PFSK-1 (cell line): ENCODE data around the gene TELO2.

Experiments used
- FOXP2 ChIP-seq: optimal IDR thresholded peaks from 2 replicates; pipeline ENCODE3; 2011; ENCODE audit warnings: borderline replicate concordance, control low read depth, inconsistent platforms; ENCODE audit not compliant: insufficient read depth; ENCODE audit errors: extremely low read length, extremely low read depth
- POLR2AphosphoS5 ChIP-seq: IDR thresholded peaks from 2 replicates; pipeline ENCODE4 v1.6.1; 2012; ENCODE audit warnings: low read depth, mild to moderate bottlenecking, control low read depth, low read length, moderate library complexity
- SIN3A ChIP-seq: IDR thresholded peaks from 2 replicates; pipeline ENCODE4 v1.6.1; 2012; ENCODE audit warnings: mild to moderate bottlenecking, low read length, moderate library complexity, borderline replicate concordance; ENCODE audit not compliant: insufficient read depth
- TAF1 ChIP-seq: IDR thresholded peaks from 2 replicates; pipeline ENCODE4 v1.6.1; 2012; ENCODE audit warnings: low read length, control low read depth, borderline replicate concordance; ENCODE audit not compliant: insufficient read depth
- TF ChIP-seq, protein P1 (sequence below), 2 experiments: IDR thresholded peaks; 2 replicates each; pipeline versions ENCODE4 v1.6.1 to v1.8.0; 2011 to 2012; ENCODE audit warnings: low read depth in 2 of 2, low read length in 2 of 2, control low read depth in 1 of 2, inconsistent platforms in 1 of 2, mild to moderate bottlenecking in 1 of 2, moderate library complexity in 1 of 2; ENCODE audit not compliant: insufficient read depth in 1 of 2

The TELO2 gene

DNA sequence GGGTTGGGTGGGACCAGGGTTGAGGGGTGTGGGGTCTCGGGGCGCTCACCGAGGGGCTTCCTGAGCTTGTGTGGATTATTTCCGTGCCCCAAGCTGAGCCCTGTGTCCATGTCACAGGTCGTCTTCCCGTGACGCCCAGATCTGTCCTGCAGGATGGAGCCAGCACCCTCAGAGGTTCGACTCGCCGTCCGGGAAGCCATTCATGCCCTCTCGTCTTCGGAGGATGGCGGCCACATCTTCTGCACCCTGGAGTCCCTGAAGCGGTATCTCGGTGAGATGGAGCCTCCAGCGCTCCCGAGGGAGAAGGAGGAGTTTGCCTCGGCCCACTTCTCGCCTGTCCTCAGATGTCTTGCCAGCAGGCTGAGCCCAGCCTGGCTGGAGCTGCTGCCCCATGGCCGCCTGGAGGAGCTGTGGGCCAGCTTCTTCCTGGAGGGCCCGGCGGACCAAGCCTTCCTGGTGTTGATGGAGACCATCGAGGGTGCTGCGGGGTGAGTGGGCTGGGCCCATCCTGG is 1.0 kb downstream of the TELO2 start:
- TF ChIP-seq POLR2AphosphoS5 (no peak), TAF1 (no peak), FOXP2 (no peak)

DNA sequence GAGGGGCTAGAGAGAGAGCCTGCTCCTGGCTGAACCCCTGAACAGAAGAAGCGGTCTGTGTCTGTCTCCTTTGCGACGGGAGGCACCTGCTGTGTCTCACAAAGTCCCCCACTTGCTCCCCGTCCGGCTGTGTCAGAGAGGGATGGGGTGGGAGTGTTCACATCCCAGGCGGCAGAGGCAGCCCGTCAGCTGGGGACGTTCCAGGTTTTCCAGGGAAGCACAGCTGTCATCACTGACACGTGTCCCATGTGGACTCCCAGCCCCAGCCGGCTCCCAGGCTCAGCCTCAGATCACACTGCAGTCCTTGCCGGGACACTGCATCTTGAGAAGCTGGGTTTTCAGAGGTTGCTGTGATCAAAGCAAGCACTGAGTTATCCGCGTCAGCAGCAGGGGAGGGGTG is 1.6 kb downstream of the TELO2 start:
- TF ChIP-seq, protein P1, sequence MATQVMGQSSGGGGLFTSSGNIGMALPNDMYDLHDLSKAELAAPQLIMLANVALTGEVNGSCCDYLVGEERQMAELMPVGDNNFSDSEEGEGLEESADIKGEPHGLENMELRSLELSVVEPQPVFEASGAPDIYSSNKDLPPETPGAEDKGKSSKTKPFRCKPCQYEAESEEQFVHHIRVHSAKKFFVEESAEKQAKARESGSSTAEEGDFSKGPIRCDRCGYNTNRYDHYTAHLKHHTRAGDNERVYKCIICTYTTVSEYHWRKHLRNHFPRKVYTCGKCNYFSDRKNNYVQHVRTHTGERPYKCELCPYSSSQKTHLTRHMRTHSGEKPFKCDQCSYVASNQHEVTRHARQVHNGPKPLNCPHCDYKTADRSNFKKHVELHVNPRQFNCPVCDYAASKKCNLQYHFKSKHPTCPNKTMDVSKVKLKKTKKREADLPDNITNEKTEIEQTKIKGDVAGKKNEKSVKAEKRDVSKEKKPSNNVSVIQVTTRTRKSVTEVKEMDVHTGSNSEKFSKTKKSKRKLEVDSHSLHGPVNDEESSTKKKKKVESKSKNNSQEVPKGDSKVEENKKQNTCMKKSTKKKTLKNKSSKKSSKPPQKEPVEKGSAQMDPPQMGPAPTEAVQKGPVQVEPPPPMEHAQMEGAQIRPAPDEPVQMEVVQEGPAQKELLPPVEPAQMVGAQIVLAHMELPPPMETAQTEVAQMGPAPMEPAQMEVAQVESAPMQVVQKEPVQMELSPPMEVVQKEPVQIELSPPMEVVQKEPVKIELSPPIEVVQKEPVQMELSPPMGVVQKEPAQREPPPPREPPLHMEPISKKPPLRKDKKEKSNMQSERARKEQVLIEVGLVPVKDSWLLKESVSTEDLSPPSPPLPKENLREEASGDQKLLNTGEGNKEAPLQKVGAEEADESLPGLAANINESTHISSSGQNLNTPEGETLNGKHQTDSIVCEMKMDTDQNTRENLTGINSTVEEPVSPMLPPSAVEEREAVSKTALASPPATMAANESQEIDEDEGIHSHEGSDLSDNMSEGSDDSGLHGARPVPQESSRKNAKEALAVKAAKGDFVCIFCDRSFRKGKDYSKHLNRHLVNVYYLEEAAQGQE (IDR thresholded peaks at IDR 0.05; ENCODE audit: insufficient read depth in 1 of 2, low read depth in 2 of 2, low read length in 2 of 2) = no peak

DNA sequence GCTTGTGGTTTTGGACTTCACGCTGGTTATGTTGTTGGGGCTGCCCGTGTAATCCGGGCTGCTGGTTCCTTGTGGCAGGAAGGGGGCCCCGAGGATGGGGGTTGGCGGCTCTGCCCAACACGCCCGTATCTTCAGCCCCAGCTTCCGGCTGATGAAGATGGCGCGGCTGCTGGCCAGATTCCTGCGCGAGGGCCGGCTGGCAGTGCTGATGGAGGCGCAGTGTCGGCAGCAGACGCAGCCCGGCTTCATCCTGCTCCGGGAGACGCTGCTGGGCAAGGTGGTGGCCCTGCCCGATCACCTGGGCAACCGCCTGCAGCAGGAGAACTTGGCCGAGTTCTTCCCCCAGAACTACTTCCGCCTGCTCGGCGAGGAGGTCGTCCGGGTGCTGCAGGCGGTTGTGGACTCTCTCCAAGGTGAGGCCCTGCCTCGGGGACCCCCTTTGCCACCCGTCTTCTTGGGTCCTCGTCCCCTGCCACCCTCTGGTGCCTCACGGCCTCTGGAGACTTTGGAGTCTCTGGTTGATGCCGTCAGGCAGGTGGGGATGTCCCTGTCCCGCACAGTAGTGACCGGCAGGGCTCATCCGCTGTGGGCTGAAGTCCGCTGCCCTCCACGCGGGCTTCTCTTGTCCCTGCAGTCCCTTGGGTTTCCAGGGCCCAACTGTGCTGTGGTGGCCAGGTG is 2.2 kb downstream of the TELO2 start:
- no peak for TF ChIP-seq POLR2AphosphoS5
- no peak for TF ChIP-seq SIN3A
- no peak for TF ChIP-seq FOXP2
- TF ChIP-seq TAF1 = no peak
- TF ChIP-seq, protein P1 (IDR thresholded peaks at IDR 0.05; ENCODE audit: insufficient read depth in 1 of 2, low read depth in 2 of 2, low read length in 2 of 2) = no peak

DNA sequence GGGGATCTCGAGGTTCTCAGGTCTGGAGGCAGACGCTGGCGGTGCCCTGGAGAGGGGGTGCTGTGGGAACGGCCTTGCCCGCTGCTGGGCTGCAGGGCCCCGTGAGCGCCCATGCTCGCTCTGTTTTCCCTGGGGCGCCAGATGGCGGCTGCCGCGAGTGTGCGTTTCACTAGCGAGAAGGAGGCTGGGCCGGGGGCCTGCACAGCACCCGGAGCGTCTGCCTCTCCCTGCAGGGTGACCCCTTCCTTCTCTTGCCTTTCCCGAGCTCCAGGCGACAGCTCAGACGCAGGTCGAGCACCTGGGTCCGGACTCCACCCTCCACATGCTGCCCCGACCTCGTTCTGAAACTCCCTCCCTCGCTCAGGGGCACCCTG is 2.7 kb downstream of the TELO2 start:
- TF ChIP-seq SIN3A (no peak), POLR2AphosphoS5 (no peak)
- TF ChIP-seq, protein P1 (IDR thresholded peaks at IDR 0.05; ENCODE audit: insufficient read depth in 1 of 2, low read depth in 2 of 2, low read length in 2 of 2) = no peak

DNA sequence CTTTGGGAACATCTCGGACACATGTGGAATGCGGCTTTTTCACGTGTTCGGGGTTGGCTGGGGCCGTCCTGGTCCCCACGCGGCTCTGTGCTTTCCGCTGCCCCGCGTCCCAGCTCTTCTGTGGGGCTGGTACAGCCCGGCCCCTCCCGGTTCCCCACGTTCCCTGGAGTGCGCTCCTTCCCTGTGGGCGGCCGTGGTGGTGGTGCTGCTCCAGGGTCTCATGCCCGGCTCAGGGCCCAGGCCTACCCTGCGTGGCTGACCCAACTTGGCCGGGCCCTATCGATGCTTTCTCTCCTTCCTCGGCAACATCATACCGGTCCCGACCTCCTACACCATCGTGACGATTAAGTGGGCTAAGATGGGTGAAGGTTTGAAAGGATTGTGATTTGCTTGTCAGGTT is 3.3 kb downstream of the TELO2 start:
- TF ChIP-seq SIN3A (no peak), POLR2AphosphoS5 (no peak), FOXP2 (no peak), TAF1 (no peak)
- TF ChIP-seq, protein P1 (IDR thresholded peaks at IDR 0.05; ENCODE audit: insufficient read depth in 1 of 2, low read depth in 2 of 2, low read length in 2 of 2) = no peak
